Activated naive CD4-positive, alpha-beta T cell (primary cell): ENCODE measurements around the gene SSBP4.

Experiments
- DNase-seq, 4 experiments: peaks; one replicate each; lab custom pipeline; 2025; lab: John Stamatoyannopoulos, UW

SSBP4 gene

DNA sequence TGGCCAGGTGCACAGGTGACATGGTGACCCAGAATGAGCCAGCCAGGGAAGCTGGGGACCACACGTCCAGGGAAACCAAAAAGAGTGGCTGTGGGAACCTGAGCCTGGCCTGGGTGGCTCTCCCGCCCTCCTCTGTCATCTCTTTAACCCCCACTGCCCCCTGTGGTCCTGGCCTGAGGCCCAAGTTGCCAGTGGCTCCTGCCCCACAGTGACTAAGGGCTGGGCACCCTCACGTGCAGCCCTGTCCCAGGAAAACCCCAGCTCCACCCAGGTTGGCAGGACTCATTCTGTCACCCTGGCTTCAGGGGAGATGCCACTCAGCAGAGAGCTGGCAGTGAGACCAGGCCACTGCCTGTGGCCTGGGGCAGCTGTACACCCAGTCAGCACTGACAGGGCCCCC is 49.3 kb downstream of the SSBP4 start:
- no peak for DNase-seq

DNA sequence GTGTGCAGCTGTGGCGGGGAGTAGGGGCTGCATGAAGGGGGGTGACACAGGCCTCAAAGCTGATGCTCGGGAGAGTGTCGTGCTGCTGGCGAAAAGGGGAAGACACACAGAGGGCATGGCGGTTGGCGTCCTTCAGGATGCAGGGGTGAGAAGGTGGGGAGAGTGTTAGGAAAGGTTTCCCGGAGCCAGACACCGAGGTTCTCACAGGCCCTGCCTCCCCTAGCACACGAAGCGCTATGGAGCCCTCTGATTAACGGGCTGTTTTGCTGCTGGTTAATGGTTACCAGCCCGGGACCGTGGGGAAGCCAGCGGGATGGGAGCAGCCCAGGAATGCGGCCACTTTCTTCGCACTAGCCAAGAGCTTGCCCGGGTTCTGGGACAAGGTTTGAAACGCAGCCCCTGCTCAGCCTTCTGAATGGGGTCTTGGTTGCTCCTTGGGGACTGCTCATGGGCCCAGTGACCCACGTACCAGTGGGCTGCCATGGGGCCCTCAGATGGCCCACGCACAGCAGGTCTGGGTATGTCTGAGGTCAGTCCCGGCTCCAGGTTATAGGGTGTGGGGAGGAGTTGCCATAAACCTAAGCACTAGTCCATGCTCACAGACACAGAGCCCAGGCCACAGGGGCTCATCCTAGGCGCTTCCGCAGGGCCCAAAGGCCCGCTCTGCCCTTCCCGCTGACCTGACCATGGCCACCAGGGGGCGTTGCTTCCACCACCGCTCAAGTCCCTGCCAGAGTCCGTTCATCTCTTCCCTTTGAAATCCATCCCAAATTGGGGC is 50.1 kb downstream of the SSBP4 start:
- peak in 3 of 4 experiments; percentile 27 to 55 (median 51) for DNase-seq

- DNase-seq, result no peak
Observed at GRCh38 chr19:18470787-18471186, 51.6 kb downstream of the SSBP4 start.

DNA sequence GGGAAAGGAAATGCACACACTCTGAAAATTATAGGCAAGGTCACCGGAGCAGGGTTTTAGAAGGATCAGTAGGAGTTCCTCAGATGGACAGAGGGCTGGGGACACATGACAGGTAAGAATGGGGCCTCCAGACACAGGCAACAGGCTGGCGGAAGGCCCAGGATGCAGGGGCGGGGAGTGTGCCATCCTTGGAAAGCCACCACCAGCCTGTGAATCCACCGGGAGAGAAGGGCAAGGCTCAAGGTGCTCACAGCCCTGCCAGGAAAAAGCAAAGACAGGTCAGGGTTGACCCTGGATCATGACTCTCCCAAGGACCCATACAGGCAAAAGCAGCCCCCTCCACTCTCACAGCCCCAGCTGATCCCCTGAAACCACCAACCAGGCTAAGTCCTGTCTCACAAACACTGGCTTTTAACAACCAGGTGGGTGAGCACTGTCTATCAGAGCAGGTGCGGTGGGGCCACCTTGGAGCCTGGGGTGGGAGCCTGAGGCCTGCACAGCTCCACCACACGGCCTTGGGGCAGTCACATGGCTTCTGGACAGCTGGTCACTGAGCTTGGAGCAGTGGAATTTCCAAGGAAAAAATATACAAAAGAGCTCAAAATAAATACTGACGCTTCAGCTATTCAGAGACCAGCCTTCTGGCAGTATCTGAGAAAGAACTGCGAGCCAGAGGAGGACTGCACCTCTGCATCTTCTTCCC is 54.0 kb downstream of the SSBP4 start:
- DNase-seq, result no peak

DNA sequence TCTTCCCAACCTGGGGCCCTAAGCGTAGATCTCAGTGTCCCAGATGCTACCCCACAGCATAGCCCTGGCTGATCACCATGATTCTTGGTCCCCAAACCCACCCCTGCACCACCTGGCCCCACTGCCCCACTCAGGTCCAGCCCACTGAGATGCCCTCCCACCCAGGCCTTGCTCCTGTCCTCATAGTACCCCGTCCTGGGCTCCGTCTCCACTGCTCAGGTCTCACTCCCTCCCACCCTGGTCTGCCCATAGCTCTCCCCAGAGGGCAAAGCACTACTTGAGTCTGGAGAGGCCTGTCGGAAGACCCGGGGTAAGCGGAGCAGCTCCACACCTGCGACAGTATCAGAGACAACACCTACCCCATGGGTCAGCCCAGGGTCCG is 54.5 kb downstream of the SSBP4 start:
- DNase-seq, result no peak

DNA sequence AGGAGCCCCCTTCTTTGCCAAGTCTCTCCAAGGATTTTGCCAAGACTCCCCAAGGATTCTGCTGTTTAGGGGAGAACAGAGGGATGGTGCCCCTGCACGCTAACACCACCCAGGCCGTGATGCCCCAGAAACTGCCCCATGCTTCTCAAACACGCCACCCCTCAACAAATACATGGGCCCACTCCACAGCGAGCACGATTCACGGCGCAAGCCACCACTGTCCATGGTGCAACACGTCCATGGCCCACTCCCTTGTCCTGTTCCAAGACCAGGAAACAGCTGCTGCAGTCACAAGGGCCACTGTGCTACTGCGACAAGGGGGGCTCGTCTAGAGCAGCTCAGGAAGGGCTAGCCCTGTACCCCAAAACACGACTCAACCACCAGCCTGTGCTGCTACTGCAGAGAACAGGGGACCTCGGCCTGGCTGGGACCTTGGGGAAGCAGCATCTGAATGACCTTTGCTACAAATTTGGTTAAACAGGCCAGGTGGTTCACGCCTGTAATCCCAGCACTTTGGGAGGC is 55.2 kb downstream of the SSBP4 start:
- DNase-seq, result no peak

DNA sequence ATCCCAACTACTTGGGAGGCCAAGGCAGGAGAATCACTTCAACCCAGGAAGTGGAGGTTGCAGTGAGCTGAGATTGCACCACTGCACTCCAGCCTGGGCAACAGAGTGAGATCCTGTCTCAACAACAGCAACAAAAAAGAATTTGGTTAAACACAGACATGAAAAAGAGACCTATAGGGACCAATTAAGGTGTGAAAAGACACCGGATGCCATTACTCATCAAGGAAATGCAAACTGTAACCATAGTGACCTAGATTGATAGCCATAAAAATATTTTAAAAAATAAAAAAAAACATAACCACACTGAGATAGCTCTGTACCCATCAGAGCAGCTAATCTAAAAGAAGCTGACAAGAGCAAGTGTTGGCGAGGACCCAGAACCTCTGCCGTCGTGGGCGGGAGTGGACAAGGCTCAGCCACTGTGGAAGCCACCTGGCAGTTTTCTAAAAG is 55.8 kb downstream of the SSBP4 start:
- DNase-seq, result no peak

- no peak for DNase-seq
Observed at GRCh38 chr19:18475762-18476331, 56.6 kb downstream of the SSBP4 start.

GRCh38 chr19:18476507-18477041 is 57.4 kb downstream of the SSBP4 start:
- DNase-seq, result no peak

DNA sequence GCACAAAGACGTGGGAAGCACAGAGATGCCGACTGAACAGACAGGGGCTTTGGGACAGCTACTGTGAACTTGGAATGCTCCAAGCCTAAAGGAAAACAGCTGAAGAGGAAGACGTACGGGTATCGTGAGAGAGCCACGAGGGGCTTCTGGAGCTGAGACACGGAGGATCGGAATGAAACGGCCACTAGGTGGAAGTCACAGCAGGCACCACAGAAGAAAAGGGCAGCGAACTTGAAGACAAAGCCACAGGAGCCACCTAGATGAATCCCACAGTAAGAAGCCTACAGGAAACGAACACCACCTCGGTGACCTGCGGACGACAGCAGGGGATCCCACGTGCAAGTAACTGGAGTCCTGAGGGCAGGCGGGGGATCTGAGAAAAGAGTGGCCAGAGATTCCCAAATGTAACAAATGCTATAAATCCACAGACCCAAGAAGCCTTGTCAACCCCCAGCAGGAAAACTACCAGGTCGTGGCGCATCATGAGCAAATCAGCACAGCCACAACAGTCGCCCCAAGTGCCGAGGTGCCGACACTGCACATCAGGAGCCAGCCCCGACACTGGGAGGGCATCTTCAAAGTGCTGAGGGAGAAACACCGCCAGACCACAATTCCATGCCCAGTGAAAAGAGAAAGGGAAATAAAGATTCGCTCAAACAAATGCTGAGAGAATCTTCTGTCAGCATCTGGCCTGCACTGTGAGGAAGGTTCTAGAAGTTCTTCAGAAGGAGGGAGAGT is 58.0 kb downstream of the SSBP4 start:
- DNase-seq, result no peak

DNA sequence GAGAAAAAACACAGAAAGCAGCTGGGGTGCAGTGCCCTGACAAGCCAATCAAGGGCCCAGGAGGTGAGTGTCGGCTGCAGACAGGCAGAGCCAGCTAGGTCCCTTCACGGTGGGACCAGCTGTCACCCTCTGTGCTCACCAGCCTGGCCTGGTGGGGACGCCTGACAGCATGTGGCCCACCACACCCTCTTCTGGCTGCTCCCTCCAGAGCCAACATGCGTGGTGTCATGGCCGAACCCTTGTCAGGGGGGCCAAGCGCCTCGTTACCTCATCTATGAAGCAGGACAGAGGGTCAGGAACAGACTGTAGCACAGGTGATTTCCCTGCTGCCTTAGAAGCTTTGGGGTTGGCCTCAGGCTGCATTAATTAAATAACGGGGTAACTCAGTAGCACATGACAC is 58.8 kb downstream of the SSBP4 start:
- DNase-seq, result no peak

GRCh38 chr19:18478545-18479311 is 59.5 kb downstream of the SSBP4 start:
- DNase-seq, result no peak

GRCh38 chr19:18480006-18480691 is 61.0 kb downstream of the SSBP4 start:
- DNase-seq, result no peak

DNA sequence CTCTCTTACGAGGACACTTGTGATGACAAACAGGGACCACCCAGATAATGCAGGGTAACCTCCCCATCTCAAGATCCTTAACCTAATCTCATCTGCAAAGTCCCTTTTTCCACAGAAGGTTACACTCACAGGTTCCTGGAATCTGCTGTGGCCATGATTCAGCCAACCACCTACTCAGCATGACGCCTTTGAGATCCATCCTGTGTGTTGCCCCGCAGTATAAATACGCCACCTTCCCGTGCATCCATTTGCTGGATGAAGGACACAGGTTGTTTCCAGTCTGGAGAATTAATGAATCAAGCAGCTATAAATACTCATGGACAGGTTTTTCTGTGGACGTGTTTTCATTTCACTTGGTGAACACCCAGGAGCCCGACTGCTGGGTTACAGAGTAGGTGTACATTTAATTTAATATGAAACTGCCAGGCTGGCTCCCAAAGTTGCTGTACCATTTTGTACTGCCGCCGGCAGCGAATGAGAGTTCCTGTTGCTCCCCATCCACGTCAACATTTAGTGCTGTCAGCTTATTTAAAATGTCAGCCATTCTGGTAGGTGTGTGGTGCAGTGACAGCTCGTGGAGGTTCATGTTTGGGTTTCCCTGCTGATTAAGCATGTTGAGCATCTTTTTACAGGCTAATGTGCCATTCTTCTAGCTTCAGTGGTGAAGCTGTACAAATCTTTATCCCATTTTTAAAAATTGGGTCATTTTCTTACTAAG is 62.5 kb downstream of the SSBP4 start:
- DNase-seq, result no peak

GRCh38 chr19:18483119-18483890 is 64.1 kb downstream of the SSBP4 start:
- DNase-seq, result no peak
